HepG2 (cell line): Measurements from ENCODE around the gene BRD1.

Source experiments
- AFF4 ChIP-seq: sonication (generic); formaldehyde crosslinking; IDR thresholded peaks from 2 replicates; pipeline ENCODE4 v1.4.0; 2020; ENCODE audit warnings: missing genetic modification reagents
- JUND ChIP-seq: sonication (generic); formaldehyde crosslinking; IDR thresholded peaks from 2 replicates; pipeline ENCODE4 v1.8.0; 2022; ENCODE audit warnings: mild to moderate bottlenecking, missing genetic modification reagents
- PBX3 ChIP-seq: sonication (generic); formaldehyde crosslinking; IDR thresholded peaks from 2 replicates; pipeline ENCODE4 v1.8.1; 2023; ENCODE audit warnings: missing genetic modification reagents, inconsistent platforms, borderline replicate concordance

GRCh38 chr22:49779853-49780697 is 47.6 kb downstream of the BRD1 start:
- TF ChIP-seq PBX3 (CRISPR knock-in tag) (no peak), JUND (no peak), AFF4 (CRISPR knock-in tag) (no peak)
